HepG2 (cell line): ENCODE measurements around the gene ANKRD40. TPM values are rescaled to one million over a fixed set of nuclear protein-coding genes. Genes with fewer than 3 reads are reported as not detected.
A peak's percentile ranks its signal among the peaks of the same experiment; 100 is the strongest.

Experiments
- FOSL1 ChIP-seq: sonication (generic); formaldehyde crosslinking; IDR thresholded peaks from 2 replicates; pipeline ENCODE4 v1.9.0; 2021; ENCODE audit warnings: missing genetic modification reagents, borderline replicate concordance
- HMGXB4 ChIP-seq, 2 experiments: sonication (generic) in 1 of 2; formaldehyde crosslinking in 1 of 2; IDR thresholded peaks; 2 replicates each; pipeline versions ENCODE4 v1.4.0 to v1.6.1; 2018 to 2020; ENCODE audit warnings: missing genetic modification reagents in 2 of 2, borderline replicate concordance in 1 of 2, low read depth in 1 of 2, mild to moderate bottlenecking in 1 of 2, missing biosample characterization in 1 of 2
- HNF1B ChIP-seq: sonication (generic); formaldehyde crosslinking; IDR thresholded peaks from 2 replicates; pipeline ENCODE4 v1.5.1; 2020; ENCODE audit warnings: mild to moderate bottlenecking, moderate library complexity, missing genetic modification reagents
- HOXA3 ChIP-seq: sonication (generic); formaldehyde crosslinking; IDR thresholded peaks from 2 replicates; pipeline ENCODE4 v1.5.0; 2020; ENCODE audit warnings: missing genetic modification reagents
- PAX8 ChIP-seq: sonication (generic); formaldehyde crosslinking; IDR thresholded peaks from 2 replicates; pipeline ENCODE4 v1.8.0; 2022; ENCODE audit warnings: mild to moderate bottlenecking, missing genetic modification reagents, borderline replicate concordance
- RFXANK ChIP-seq: IDR thresholded peaks from 2 replicates; pipeline ENCODE4 v1.6.1; 2016
- SRY ChIP-seq: sonication (generic); formaldehyde crosslinking; IDR thresholded peaks from 2 replicates; pipeline ENCODE4 v1.8.0; 2022; ENCODE audit warnings: mild to moderate bottlenecking, missing genetic modification reagents
- TEAD3 ChIP-seq: optimal IDR thresholded peaks from 2 replicates; pipeline ENCODE3; 2016; ENCODE audit warnings: borderline replicate concordance
- ZBED4 ChIP-seq: sonication (generic); formaldehyde crosslinking; IDR thresholded peaks from 2 replicates; pipeline ENCODE4 v1.4.0; 2020; ENCODE audit warnings: missing genetic modification reagents, borderline replicate concordance
- ZBTB34 ChIP-seq: sonication (generic); formaldehyde crosslinking; IDR thresholded peaks from 2 replicates; pipeline ENCODE4 v1.8.0; 2022; ENCODE audit warnings: mild to moderate bottlenecking, missing genetic modification reagents
- ZBTB7A ChIP-seq: sonication (generic); formaldehyde crosslinking; IDR thresholded peaks from 2 replicates; pipeline ENCODE4 v1.8.0; 2022; ENCODE audit warnings: mild to moderate bottlenecking, missing genetic modification reagents
- ZC3H4 ChIP-seq: sonication (generic); formaldehyde crosslinking; IDR thresholded peaks from 2 replicates; pipeline ENCODE4 v1.4.0; 2020; ENCODE audit warnings: missing genetic modification reagents, borderline replicate concordance
- ZNF121 ChIP-seq: sonication (generic); formaldehyde crosslinking; IDR thresholded peaks from 2 replicates; pipeline ENCODE4 v1.5.0; 2020; ENCODE audit warnings: mild to moderate bottlenecking, missing genetic modification reagents
- ZNF3 ChIP-seq: IDR thresholded peaks from 2 replicates; pipeline ENCODE4 v1.7.0; 2017; ENCODE audit warnings: inconsistent platforms
- ZNF556 ChIP-seq: sonication (generic); formaldehyde crosslinking; IDR thresholded peaks from 2 replicates; pipeline ENCODE4 v1.4.0; 2020; ENCODE audit warnings: mild to moderate bottlenecking, missing genetic modification reagents, borderline replicate concordance
- ZNF563 ChIP-seq: sonication (generic); formaldehyde crosslinking; IDR thresholded peaks from 2 replicates; pipeline ENCODE4 v1.8.0; 2022; ENCODE audit warnings: mild to moderate bottlenecking, moderate library complexity, missing genetic modification reagents
- ZSCAN30 ChIP-seq: sonication (generic); formaldehyde crosslinking; IDR thresholded peaks from 2 replicates; pipeline ENCODE4 v1.5.0; 2020; ENCODE audit warnings: mild to moderate bottlenecking, missing genetic modification reagents
- polyA plus RNA-seq, 8 experiments: library from polyadenylated mRNA; depleted of rRNA in 3 of 8; stranded (reverse) in 7 of 8; unstranded in 1 of 8; fragments of >200 nt; fragmentation: Illumina TruSeq in 4 of 8; extraction: Trizol in 4 of 8; gene quantifications; 2 replicates each; pipeline versions ENCODE4 v1.2.1 to v1.2.3, GENCODE V29; 2011 to 2016; ENCODE audit warnings: low read depth in 4 of 8, missing spikeins in 1 of 8, mixed read lengths in 1 of 8; ENCODE audit not compliant: insufficient read depth in 1 of 8
- total RNA-seq, 5 experiments: library from RNA; depleted of rRNA; stranded (reverse); fragments of >200 nt; fragmentation: Illumina TruSeq; extraction: Trizol; gene quantifications; 2 replicates each; pipeline ENCODE4 v1.2.3, GENCODE V29; 2016; ENCODE audit warnings: low read depth in 1 of 5

The ANKRD40 gene
- total and polyA plus RNA-seq, 2 of the 13 experiments (the other 11 are each of a cell fraction or from before 2014, with no cell fraction given) = 35.0 to 46.4 TPM

- TF ChIP-seq HNF1B (CRISPR knock-in tag) = 0 out of 2 replicates have a peak, but pooled peaks have one; percentile 30
- TF ChIP-seq ZBTB7A (CRISPR knock-in tag) = peak; percentile 69; the same call in 1 of the 2 replicates
- no peak for TF ChIP-seq FOSL1
- TF ChIP-seq SRY (CRISPR knock-in tag) = peak; percentile 22; the same call in 1 of the 2 replicates
- TF ChIP-seq ZNF563 (CRISPR knock-in tag) = no peak
- 0 out of 2 replicates have a peak, but pooled peaks have one; percentile 52 for TF ChIP-seq ZBTB34
- TF ChIP-seq RFXANK (CRISPR knock-in tag) = peak; percentile 70; the same call in 1 of the 2 replicates
- TF ChIP-seq HMGXB4 (CRISPR knock-in tag; IDR thresholded peaks at IDR 0.05; ENCODE audit: borderline replicate concordance in 1 of 2, low read depth in 1 of 2) = peak in 1 of 2 experiments; percentile 44; a peak in 1 of 4 replicates
- 0 out of 2 replicates have a peak, but pooled peaks have one; percentile 42 for TF ChIP-seq PAX8 (CRISPR knock-in tag)
- peak; percentile 39 for TF ChIP-seq TEAD3 (CRISPR knock-in tag)
- peak; percentile 99 for TF ChIP-seq ZC3H4 (CRISPR knock-in tag)
- no peak for TF ChIP-seq ZSCAN30 (CRISPR knock-in tag)
- TF ChIP-seq HOXA3 (CRISPR knock-in tag) = peak; percentile 77
- peak; percentile 68 for TF ChIP-seq ZNF121 (CRISPR knock-in tag)
- TF ChIP-seq ZBED4 (CRISPR knock-in tag) = peak; percentile 84
- peak; percentile 42; the same call in 1 of the 2 replicates for TF ChIP-seq ZNF556 (CRISPR knock-in tag)
- peak; percentile 49; the same call in 1 of the 2 replicates for TF ChIP-seq ZNF3 (CRISPR knock-in tag)
Observed at GRCh38 chr17:50687200-50688066, 20.3 kb downstream of the ANKRD40 start (continued).
